HEK293T (cell line): Measurements from ENCODE around the gene TSPAN9.

Experiments
- ARNT ChIP-seq: fragments of 450-650 bp; IDR thresholded peaks from 2 replicates; pipeline ENCODE4 v1.6.1; 2017; ENCODE audit warnings: mild to moderate bottlenecking
- BHLHE40 ChIP-seq: fragments of 450-650 bp; IDR thresholded peaks from 2 replicates; pipeline ENCODE4 v1.6.1; 2016; ENCODE audit warnings: mild to moderate bottlenecking, moderate library complexity, borderline replicate concordance
- CTBP1 ChIP-seq: fragments of 450-650 bp; IDR thresholded peaks from 2 replicates; pipeline ENCODE4 v1.6.1; 2016; ENCODE audit warnings: borderline replicate concordance
- ELF4 ChIP-seq: fragments of 450-650 bp; IDR thresholded peaks from 2 replicates; pipeline ENCODE4 v1.6.1; 2017; ENCODE audit warnings: antibody characterized with exemption
- FOXK2 ChIP-seq: fragments of 450-650 bp; IDR thresholded peaks from 2 replicates; pipeline ENCODE4 v1.6.1; 2016; ENCODE audit warnings: mild to moderate bottlenecking
- FOXM1 ChIP-seq: fragments of 450-650 bp; IDR thresholded peaks from 2 replicates; pipeline ENCODE4 v1.6.1; 2017; ENCODE audit warnings: mild to moderate bottlenecking, borderline replicate concordance
- HDGF ChIP-seq: fragments of 450-650 bp; IDR thresholded peaks from 2 replicates; pipeline ENCODE4 v1.6.1; 2017; ENCODE audit warnings: antibody characterized with exemption, borderline replicate concordance
- NFRKB ChIP-seq: fragments of 450-650 bp; IDR thresholded peaks from 2 replicates; pipeline ENCODE4 v1.6.1; 2016; ENCODE audit warnings: mild to moderate bottlenecking, moderate library complexity
- SP1 ChIP-seq: fragments of 450-650 bp; IDR thresholded peaks from 2 replicates; pipeline ENCODE4 v1.6.1; 2017
- SUZ12 ChIP-seq: fragments of 450-650 bp; IDR thresholded peaks from 2 replicates; pipeline ENCODE4 v1.6.1; 2016; ENCODE audit warnings: mild to moderate bottlenecking
- TARDBP ChIP-seq: fragments of 450-650 bp; IDR thresholded peaks from 2 replicates; pipeline ENCODE4 v1.6.1; 2016

- no peak for TF ChIP-seq NFRKB
- TF ChIP-seq BHLHE40: no peak
- no peak for TF ChIP-seq TARDBP
- no peak for TF ChIP-seq CTBP1
- no peak for TF ChIP-seq SP1
- TF ChIP-seq ELF4: no peak
- no peak for TF ChIP-seq FOXM1
- no peak for TF ChIP-seq ARNT
- TF ChIP-seq SUZ12: no peak
- no peak for TF ChIP-seq HDGF
- no peak for TF ChIP-seq FOXK2
These were observed 71.3 kb downstream of the TSPAN9 start for GRCh38 chr12:3148366-3149000.
